ENCODE results near the gene TBPL2. TPM values are rescaled to one million over a fixed set of nuclear protein-coding genes. Genes with fewer than 3 reads are reported as not detected.
"Not testable (repeated sequence)": the region's sequence is repeated elsewhere in the genome, so short reads cannot be mapped to it uniquely, and the experiment has no call there.

TBPL2 gene
- total RNA-seq, 1 donor from 2014 or later, result not detected

DNA sequence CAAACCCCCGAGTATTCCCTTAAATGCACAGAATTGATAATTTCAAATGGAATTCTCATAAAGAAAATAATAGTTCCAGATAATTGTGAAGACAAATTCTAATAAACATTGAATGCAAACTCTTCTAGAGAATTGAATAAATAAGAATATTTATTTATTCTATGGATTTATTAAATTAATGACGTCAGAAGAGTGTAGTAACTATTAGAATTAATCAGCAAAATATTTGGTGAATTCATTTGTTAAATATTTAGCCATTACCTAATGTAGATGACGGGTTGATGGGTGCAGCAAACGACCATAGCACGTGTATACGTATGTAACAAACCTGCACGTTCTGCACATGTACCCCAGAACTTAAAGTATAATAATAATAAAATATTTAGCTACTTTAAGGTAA lies 33.4 kb upstream of the TBPL2 start:
- TF ChIP-seq, protein P1, sequence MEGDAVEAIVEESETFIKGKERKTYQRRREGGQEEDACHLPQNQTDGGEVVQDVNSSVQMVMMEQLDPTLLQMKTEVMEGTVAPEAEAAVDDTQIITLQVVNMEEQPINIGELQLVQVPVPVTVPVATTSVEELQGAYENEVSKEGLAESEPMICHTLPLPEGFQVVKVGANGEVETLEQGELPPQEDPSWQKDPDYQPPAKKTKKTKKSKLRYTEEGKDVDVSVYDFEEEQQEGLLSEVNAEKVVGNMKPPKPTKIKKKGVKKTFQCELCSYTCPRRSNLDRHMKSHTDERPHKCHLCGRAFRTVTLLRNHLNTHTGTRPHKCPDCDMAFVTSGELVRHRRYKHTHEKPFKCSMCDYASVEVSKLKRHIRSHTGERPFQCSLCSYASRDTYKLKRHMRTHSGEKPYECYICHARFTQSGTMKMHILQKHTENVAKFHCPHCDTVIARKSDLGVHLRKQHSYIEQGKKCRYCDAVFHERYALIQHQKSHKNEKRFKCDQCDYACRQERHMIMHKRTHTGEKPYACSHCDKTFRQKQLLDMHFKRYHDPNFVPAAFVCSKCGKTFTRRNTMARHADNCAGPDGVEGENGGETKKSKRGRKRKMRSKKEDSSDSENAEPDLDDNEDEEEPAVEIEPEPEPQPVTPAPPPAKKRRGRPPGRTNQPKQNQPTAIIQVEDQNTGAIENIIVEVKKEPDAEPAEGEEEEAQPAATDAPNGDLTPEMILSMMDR (conservative IDR thresholded peaks at IDR 0.05), result no peak
- H3K36me3 Mint-ChIP-seq (ENCODE audit: low read depth), result no peaks in the 10 kb centered on the region

DNA sequence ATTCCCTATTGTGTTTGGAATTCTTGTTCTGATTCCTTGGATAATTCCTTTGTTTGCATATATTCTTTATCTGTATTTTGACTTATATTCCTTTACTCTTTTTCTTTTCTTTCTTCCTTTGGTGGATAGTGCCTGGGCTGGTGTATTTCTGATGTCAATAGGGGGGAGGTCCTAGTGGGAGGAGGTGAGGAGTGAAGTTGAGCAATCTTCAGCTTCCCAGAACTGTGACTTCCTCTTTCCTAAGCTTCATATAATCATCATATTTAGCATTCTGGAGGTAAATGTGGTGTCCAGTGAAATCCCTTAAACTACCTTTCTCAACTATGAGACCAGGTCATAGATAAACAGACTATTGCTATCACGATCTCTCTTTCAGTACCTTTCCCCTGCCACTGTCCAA lies 29.6 kb upstream of the TBPL2 start:
- Mint-ChIP-seq H3K9me3 (peaks cover 2% of the 10 kb centered on the region), H3K4me1 (no peaks in the 10 kb centered on the region), H3K4me3 (no peak overlapping the region), H3K27me3 (ENCODE audit: low read depth) (no peaks in the 10 kb centered on the region), H3K27ac (ENCODE audit: unreplicated experiment) (no peak overlapping the region), H3K36me3 (ENCODE audit: low read depth) (no peaks in the 10 kb centered on the region)
- DNase-seq (ENCODE audit: low read depth, low spot score), result no peak
- TF ChIP-seq, protein P1 (conservative IDR thresholded peaks at IDR 0.05), result no peak

More for the DNA sequence above, 33.4 kb upstream of the TBPL2 start:
- Mint-ChIP-seq H3K27ac (ENCODE audit: unreplicated experiment) (no peak overlapping the region), H3K4me1 (no peaks in the 10 kb centered on the region), H3K27me3 (ENCODE audit: low read depth) (no peaks in the 10 kb centered on the region), H3K9me3 (peaks cover 2% of the 10 kb centered on the region), H3K4me3 (no peak overlapping the region)
- no peak for DNase-seq (ENCODE audit: low read depth, low spot score)

DNA sequence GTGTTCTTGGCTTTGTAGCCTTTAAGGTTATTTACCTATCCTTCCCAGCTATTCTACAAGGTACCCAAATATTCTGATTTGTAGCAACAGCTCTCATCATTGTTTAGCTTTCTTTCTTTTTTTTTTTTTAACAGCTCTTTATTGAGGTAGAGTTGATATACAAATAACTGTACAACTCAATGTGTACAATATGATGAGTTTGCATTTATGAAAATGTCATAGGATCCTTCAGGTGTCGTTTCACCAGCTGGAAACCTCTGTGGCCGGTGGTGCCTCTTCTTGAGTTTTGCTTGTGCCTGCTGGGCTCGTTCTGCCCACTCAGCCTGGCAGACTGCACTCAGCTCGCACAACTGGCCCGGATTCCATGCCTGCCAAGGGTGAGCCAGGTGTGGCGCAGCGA lies 26.9 kb upstream of the TBPL2 start:
- Mint-ChIP-seq H3K36me3 (ENCODE audit: low read depth) (no peaks in the 10 kb centered on the region), H3K4me3 (no peak overlapping the region), H3K27me3 (ENCODE audit: low read depth) (no peaks in the 10 kb centered on the region), H3K9me3 (peaks cover 2% of the 10 kb centered on the region), H3K4me1 (no peaks in the 10 kb centered on the region), H3K27ac (ENCODE audit: unreplicated experiment) (no peak overlapping the region)
- no peak for DNase-seq (ENCODE audit: low read depth, low spot score)
- TF ChIP-seq, protein P1 (conservative IDR thresholded peaks at IDR 0.05), result no peak

DNA sequence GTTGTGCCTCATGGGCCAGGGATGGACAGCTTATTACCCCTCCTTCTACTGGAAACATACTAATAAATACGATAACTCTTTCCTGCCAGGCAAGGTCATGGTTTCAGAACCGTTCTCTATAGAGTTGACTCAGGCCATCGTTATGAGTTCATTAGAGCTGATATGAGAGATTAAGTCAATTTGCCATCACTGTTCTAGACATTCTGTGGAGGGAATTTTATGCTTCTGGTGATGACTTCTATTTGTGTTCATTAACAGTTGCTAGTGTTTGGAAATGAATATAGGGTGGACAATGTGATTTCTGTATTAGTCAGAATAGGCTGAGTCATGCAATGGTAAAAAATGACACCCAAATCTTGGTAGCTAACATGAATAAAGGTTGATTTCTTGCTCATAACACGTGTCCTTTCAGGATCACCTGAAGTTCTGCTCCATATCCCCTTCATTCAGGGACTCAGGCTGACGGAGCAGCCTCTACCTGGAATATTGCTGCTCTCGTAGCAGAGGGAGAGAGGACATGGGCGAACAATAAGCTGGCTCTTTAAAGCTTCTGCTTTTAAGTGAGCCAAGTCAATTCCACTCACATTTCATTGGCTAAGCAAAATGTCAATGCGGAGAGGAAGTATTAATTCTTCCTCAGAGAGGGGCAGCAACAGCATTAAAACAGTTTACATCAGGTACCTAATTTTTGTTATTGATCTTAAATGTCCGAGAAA lies 18.5 kb upstream of the TBPL2 start:
- Mint-ChIP-seq H3K9me3 (no peaks in the 10 kb centered on the region), H3K27me3 (ENCODE audit: low read depth) (peaks cover 4% of the 10 kb centered on the region), H3K4me1 (peaks cover 10% of the 10 kb centered on the region), H3K27ac (ENCODE audit: unreplicated experiment) (no peak overlapping the region), H3K4me3 (no peak overlapping the region), H3K36me3 (ENCODE audit: low read depth) (peaks cover 2% of the 10 kb centered on the region)
- DNase-seq (ENCODE audit: low read depth, low spot score), result no peak
- TF ChIP-seq, protein P1 (conservative IDR thresholded peaks at IDR 0.05), result no peak

DNA sequence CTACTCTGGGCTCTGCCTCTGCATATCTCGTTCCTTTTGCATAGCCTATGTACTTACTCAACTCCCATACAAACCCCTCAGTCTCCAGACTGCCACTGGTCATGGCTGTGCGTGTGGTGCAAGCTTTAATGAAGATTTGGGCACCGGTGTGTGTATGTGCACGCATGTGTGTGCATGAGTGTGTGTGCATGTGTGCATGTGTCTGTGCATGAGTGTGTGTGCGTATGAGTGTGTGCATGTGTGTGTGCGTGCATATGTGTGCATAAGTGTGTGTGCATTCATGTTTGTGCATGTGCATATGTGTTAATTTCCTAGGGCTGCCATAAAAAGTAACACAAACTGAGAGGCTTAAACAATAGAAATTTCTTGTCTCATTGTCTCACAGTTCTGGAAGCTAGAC lies 17.1 kb upstream of the TBPL2 start:
- no peak for DNase-seq (ENCODE audit: low read depth, low spot score)
- peaks cover 13% of the 10 kb centered on the region for H3K4me1 Mint-ChIP-seq
- peaks cover 4% of the 10 kb centered on the region for H3K27me3 Mint-ChIP-seq (ENCODE audit: low read depth)
- no peak overlapping the region for H3K4me3 Mint-ChIP-seq
- H3K27ac Mint-ChIP-seq (ENCODE audit: unreplicated experiment), result no peak overlapping the region
- no peaks in the 10 kb centered on the region for H3K9me3 Mint-ChIP-seq
- TF ChIP-seq, protein P1 (conservative IDR thresholded peaks at IDR 0.05), result no peak
- H3K36me3 Mint-ChIP-seq (ENCODE audit: low read depth), result peaks cover 2% of the 10 kb centered on the region

DNA sequence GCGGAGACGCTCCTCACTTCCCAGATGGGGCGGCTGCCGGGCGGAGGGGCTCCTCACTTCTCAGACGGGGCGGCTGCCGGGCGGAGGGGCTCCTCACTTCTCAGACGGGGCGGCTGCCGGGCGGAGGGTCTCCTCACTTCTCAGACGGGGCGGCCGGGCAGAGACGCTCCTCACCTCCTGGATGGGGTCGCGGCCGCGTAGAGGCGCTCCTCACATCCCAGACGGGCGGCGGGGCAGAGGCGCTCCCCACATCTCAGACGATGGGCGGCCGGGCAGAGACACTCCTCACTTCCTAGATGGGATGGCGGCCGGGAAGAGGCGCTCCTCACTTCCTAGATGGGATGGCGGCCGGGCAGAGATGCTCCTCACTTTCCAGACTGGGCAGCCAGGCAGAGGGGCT lies 16.0 kb upstream of the TBPL2 start:
- not testable (repeated sequence) for DNase-seq (ENCODE audit: low read depth, low spot score); H3K4me3 Mint-ChIP-seq; H3K36me3 Mint-ChIP-seq (ENCODE audit: low read depth); H3K9me3 Mint-ChIP-seq; H3K27me3 Mint-ChIP-seq (ENCODE audit: low read depth); H3K27ac Mint-ChIP-seq (ENCODE audit: unreplicated experiment)
- H3K4me1 Mint-ChIP-seq, result peaks cover 13% of the 10 kb centered on the region
